Myometrial cell (primary cell): Measurements from ENCODE around the gene OR56A5. TPM values are rescaled to one million over a fixed set of nuclear protein-coding genes. Genes with fewer than 3 reads are reported as not detected.

Source experiments
- total RNA-seq: library from RNA; depleted of rRNA; stranded (reverse); fragments of >200 nt; gene quantifications from 2 replicates; pipeline ENCODE4 v1.2.3, GENCODE V29; 2015

OR56A5 gene
- not detected in 2 replicates for total RNA-seq

GRCh38 chr11:5968394-5968793, at the start of gene OR56A5:
Gene OR56A5, minus strand, starts transcription at chr11:5968494. Its CDS starts 0 bp downstream, at chr11:5968494.

GRCh38 chr11:6006846-6007245, 38.6 kb upstream of the OR56A5 start, which contains the start of gene OR56A4:
Gene OR56A4, minus strand, starts transcription at chr11:6006946. Its CDS starts 3,954 bp downstream, at chr11:6002992.

GRCh38 chr11:5986885-5987284, 18.6 kb upstream of the OR56A5 start, which contains the start of gene OR52L1:
Gene OR52L1, minus strand, starts transcription at chr11:5986985. Its CDS starts 55 bp downstream, at chr11:5986930.

GRCh38 chr11:5941951-5942350, 26.3 kb downstream of the OR56A5 start, which contains the start of gene OR56A3:
Gene OR56A3, plus strand, starts transcription at chr11:5942251. Its CDS starts 5,096 bp downstream, at chr11:5947347.

Other genes with a start within 250 kb of the OR56A5 start
- not detected in 2 replicates for gene OR56B1, start 232.0 kb downstream of the OR56A5 start, total RNA-seq
- not detected in 2 replicates for gene OR52N4, start 214.3 kb downstream of the OR56A5 start, total RNA-seq
- gene OR52N5, start 185.1 kb downstream of the OR56A5 start, total RNA-seq, result not detected in 2 replicates
- not detected in 2 replicates for gene OR52N1, start 177.2 kb downstream of the OR56A5 start, total RNA-seq
- not detected in 2 replicates for gene OR52N2, start 159.6 kb downstream of the OR56A5 start, total RNA-seq
- not detected in 2 replicates for gene OR52E6, start 126.6 kb downstream of the OR56A5 start, total RNA-seq
- gene OR52E8, start 110.8 kb downstream of the OR56A5 start, total RNA-seq, result not detected in 2 replicates
- not detected in 2 replicates for gene OR52E4, start 87.9 kb downstream of the OR56A5 start, total RNA-seq
- not detected in 2 replicates for gene OR52E5, start 75.3 kb downstream of the OR56A5 start, total RNA-seq
- gene OR56A3, start 26.2 kb downstream of the OR56A5 start, total RNA-seq, result not detected in 2 replicates
- gene OR52L1, start 18.5 kb upstream of the OR56A5 start, total RNA-seq, result not detected in 2 replicates
- not detected in 2 replicates for gene OR56A4, start 38.5 kb upstream of the OR56A5 start, total RNA-seq
- gene OR56A1, start 62.3 kb upstream of the OR56A5 start, total RNA-seq, result not detected in 2 replicates
- gene OR56B4, start 139.2 kb upstream of the OR56A5 start, total RNA-seq, result not detected in 2 replicates
- not detected in 2 replicates for gene OR52B2, start 201.8 kb upstream of the OR56A5 start, total RNA-seq
- not detected in 2 replicates for gene OR52W1, start 230.7 kb upstream of the OR56A5 start, total RNA-seq
- gene C11orf42, start 237.1 kb upstream of the OR56A5 start, total RNA-seq, result not detected in 2 replicates